ENCODE results near the gene MYOM3.
A peak's percentile ranks its signal among the peaks of the same experiment; 100 is the strongest.

Gene MYOM3

DNA sequence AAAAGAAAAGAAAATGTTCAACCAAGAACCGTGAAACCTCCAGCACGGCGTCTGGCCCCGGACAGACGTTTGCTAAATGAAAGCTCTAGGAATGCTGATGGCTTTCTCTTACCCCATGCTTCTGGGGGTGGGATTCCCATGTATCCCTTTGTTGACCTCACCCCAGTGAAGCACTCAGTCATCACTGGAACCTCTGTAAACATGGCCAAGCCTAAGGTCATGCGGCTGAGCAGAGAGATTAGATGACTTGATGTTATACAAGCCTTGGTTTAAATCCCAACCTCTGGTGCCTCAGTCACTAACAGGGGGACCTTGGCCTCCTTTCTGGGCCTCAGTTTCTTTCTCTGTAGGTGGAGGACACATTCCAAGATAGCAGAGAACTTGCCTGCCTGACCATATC is 2.8 kb upstream of the MYOM3 start:
- DNase-seq (ENCODE audit: low spot score) = no peak

GRCh38 chr1:24113641-24114033 is 1.7 kb upstream of the MYOM3 start:
- no peak for DNase-seq (ENCODE audit: low spot score)

GRCh38 chr1:24111262-24111995 is 506 bp downstream of the MYOM3 start:
- DNase-seq (ENCODE audit: low spot score) = no peak

DNA sequence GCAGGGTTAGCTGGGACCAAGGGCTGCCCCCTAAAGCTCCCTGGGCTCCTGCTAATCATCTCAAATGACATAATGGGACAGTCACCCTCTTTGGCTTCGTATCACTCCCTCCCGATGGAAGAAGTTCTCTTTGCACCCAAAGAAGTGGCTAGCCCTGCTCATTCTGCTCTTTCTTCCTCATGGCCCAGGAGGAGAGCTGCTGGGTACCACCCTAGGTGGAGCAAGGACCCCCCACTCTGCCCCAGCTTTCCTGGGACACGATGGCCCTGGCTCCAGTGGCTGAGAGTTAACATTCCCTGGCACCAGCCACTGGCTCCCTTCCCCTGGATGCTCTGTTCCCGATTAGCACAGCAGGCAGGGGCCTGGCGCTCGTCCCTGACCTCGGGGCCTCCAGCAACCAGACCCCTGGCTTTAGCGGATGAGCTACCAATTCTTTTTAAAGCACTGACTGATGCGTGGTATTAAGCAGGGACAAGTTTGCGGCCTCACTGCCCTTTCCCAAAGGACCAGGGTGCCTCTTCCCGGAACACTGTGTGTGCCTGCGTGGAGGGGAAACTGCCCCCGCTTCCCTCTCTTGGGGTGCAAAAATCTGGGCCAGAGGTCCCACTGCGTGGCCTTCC is 1.2 kb downstream of the MYOM3 start:
- DNase-seq (ENCODE audit: low spot score) = no peak

GRCh38 chr1:24109686-24110475 is 2.1 kb downstream of the MYOM3 start:
- no peak for DNase-seq (ENCODE audit: low spot score)

DNA sequence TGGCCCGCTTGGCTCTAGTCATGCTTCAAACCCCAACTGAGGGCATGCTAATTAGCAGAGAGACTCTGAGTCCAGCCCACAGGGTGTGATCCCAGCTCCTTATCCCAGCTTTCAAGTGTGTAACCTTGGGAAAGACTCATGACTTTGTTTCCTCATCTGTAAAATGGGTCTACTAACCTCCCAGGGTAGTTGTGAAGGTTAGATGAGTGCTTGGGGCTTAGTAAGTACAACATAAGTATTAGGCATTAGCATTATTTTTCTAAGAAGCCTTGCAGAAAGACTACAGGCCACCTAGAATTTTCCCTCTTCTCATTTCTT is 2.8 kb downstream of the MYOM3 start:
- no peak for DNase-seq (ENCODE audit: low spot score)

DNA sequence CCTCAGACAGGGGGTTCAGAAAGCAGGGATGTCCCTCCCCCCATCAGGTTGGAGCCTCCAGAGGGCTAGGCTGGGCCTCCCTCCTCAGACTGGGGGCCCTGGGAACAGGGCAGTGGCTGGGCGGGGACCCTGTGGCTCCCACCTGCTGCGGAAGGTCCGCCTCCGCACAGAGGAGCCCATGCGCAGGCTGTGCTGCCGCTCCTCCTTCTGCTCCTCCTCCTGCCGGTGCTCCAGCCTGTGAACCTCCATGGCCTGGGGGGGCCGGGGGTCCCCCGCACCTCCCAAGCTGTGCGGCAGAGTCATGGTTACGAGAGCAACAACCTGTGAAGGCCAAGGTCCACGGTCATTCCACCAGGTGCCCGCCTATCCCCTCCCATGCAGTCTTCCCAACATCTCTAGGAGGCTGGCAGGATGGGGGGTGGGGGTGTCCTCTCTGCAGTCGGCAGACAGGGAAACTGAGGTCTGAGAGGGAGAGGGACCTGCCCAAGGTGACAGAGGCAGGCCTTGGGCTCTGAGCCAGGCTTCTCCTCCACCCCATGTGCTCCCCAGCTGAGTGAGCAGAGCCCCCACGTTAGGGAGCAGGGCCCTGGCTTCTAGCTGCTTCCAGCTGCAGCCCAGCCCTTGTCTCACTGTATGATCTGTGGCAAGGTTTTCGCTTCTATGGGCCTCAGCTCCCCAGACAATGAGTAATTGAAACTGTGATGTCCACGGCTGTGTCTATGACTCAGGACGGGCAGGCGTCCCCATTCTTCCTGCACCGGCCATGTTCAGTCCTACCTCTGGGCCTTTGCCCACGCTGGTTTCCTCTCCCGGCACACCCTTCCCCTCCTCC is 3.4 kb downstream of the MYOM3 start:
- peak; percentile 14 for DNase-seq (ENCODE audit: low spot score)

DNA sequence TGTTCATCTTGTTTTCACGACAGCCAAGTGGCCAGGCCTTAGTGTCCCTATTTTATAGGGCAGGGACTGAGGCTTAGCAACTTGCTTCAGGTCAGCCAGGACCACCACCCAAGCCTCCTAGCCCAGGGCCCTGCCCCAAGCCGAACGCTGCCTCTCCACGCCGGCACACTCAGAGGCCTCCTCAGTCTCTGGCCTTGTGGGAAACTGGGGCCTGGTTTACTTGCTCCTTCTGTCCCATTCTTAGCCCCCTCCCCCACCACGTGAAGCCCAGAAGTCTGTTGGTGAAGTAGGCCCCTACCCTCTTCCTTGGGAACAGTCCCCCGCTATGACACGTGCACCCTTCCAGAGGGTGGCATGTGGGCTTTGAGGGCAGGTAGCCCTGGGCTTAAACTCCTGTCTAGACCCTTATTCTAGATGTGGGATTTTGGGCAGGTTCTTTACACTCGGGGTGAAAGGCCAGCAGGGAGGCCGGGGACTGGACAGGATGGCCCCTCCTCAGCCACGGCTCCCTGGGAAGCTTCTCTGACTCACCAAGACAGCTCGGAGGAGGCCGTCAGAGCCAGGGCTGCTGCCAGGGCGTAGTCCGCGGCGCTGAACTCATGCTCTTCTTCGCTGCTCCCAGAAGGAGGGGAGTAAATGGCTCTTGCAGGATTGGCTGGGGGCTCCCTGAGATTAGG is 4.3 kb downstream of the MYOM3 start:
- DNase-seq (ENCODE audit: low spot score) = no peak

DNA sequence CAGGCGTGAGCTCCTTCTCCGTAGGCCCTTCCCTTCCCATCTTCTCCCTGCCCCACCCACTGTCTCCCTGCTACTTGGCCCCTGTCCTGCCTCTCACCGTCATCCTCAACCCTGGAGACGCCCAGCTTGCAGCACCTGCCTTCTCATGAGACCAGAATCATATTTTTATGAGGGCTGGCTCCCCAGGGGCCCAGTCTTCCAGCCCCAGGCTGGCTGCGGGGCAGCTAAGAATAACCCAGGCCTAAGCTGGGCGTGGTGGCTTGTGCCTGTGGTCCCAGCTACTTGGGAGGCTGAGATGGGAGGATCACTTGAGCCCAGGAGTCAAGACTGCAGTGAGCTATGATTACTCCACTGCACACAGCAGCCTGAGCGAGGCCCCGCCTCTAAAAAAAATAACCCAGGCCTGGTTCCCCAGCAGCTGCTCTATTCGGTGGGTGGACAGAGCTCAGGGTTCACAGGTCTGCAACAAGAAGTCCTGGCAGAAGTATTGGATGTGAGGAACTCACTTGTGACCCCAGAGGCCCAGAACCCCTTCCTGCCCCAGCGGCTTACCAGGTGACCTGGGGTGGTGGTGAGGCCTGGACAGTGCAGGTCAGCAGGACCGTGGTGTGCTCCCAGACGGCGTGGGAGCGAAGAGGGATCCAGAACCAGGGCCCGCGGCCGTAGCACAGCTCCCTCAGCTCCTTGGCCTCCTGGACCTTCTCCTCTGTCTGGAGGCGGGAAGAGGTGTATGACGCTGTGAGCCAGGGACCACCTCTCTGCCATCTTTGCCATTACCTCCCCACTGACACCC is 6.4 kb downstream of the MYOM3 start:
- no peak for DNase-seq (ENCODE audit: low spot score)

DNA sequence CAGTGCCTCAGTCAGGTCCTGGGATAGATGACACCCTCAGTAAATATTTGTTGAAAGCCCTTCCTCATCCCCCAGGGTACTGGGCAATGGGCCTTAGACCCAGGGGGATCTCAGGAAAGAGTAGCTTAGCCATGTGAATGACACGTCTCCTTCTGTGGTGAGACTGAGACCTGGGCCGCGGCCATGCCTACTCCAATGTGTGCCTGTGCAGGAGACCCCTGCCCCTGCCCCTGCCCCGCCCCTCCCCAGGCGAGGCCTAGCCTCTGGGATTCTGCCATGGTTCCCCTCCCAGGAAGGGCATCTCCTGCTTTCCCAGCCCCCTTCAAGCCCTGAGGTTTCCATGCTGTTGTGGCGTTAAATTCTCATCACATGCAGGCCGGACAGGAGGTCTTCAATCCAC is 7.1 kb downstream of the MYOM3 start:
- DNase-seq (ENCODE audit: low spot score) = no peak

DNA sequence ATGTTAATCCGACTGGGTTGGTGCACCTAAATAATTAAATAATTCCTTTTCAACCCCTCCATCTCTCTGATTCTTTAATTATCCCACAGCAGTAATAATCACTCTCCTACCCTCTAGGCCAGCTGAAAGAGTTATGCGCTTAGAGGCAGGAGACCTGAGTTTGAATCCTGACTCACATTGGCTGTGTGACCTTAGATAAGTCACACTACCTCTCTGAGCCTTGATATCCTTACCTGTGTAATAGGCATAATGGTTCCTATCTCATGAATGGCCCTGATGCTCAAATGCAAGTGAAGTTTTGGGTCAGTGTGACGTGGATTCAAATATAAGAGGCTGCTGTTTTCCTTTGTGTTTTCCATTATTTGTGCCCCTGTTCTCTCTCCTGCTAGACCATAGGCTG is 8.1 kb downstream of the MYOM3 start:
- no peak for DNase-seq (ENCODE audit: low spot score)

DNA sequence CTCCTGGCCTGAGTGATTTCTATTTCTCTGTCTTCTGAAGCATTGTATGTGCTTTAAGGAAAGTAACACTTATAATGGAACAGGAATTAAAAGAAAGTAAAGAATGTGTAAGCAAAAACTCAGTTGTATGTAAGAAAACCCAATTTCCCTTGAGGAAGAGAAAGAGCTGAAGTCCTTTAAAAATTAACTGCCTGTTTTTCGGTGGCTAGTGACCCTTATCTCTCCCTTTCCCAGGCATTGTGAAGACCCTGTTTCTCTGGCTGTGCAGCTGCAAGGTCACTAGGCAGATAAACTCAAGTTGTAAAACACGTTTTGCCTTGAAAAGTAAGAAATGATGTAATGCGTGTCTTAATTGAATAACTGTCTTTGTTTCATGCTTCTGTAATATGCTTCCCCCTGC is 8.5 kb downstream of the MYOM3 start:
- DNase-seq (ENCODE audit: low spot score) = no peak

DNA sequence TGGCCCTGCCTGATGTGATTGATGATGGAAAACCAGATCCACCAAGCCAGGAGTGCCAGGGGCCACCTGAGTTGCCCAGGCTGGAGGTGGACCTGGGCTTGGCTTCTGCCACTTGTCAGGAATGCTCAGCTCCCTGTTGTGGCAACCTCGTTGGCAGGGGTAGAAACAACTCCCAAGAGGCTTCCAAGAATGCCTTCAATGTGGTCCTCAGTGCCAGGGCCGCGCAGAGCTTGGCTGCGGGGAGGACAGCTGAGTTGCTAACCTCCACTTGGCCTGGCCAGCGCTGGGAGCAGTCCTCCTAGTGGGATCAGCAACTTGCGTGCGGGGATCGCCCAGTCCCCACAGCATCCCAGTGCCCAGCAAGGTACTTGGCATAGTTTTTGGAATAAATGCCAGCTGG is 9.0 kb downstream of the MYOM3 start:
- no peak for DNase-seq (ENCODE audit: low spot score)

DNA sequence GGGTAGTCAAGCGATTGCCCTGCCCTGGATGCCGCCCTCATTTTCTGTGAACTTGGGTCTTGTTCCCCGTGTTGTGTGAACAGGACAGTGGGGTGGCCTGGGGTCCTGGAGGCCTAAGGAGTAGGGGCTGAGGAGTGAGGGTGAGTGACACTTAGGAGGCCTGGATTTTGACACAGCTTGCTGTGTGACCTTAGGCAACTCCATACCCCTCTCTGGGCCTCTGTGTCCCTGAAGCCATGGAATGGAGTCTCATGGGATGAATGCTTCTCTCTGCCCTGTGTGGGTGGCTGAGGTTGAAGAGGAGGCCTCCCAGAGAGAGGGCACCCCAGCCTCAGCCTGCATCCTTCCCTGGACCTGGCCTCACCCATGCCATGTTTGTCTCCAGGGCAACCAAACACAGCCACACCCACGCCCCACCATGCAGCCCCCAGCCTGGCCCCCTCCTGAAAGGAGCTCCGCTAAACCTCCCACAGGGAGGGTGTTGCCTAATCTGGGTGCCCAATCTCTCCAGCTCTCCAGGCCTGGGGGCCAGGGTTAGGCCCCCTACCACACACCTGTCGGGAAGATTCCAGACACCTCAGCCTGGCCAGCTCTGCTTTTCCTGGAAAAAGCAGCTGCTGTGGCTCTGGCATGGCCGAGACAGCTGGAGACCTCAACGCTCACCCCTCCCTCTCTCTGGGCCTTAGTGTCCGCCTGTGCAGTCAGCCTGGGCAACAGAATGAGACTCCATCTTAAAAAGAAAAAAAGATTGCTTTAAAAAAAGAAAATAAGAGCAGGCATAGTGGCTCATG is 9.9 kb downstream of the MYOM3 start:
- DNase-seq (ENCODE audit: low spot score) = no peak

DNA sequence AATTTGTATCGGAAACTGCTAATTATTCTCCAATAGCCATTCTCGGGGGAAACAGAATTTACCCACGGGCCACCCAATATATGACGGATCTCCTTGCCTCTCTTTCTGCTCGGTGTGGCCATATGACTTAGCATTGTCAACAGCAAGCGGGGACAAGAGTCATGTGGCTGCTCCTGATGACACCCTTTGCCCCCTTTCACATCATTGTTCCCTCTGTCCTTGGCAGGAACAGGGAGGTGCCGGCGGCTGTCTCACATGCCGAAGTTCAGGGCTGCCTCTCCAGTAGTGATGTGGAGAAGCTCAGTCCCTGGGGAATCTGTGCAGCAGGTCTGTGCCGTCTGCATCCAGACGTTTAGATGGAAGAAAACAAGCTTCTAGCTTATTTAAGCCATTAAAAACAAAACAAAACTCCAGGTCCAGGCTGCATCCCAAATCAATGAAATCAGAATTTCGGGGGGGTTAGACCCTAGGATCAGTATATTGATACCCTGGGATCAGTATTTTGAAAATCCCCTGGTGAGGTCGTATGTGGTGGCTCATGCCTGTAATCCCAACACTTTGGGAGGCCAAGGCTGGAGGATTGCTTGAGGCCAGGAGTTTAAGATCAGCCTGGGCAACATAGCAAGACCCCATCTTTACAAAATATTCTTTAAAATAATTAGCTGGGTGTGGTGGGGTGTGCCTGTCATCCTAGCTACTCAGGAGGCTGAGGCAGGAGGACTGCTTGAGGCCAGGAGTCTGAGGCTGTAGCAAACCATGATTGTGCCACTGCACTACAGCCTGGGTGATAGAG is 10.8 kb downstream of the MYOM3 start:
- no peak for DNase-seq (ENCODE audit: low spot score)

DNA sequence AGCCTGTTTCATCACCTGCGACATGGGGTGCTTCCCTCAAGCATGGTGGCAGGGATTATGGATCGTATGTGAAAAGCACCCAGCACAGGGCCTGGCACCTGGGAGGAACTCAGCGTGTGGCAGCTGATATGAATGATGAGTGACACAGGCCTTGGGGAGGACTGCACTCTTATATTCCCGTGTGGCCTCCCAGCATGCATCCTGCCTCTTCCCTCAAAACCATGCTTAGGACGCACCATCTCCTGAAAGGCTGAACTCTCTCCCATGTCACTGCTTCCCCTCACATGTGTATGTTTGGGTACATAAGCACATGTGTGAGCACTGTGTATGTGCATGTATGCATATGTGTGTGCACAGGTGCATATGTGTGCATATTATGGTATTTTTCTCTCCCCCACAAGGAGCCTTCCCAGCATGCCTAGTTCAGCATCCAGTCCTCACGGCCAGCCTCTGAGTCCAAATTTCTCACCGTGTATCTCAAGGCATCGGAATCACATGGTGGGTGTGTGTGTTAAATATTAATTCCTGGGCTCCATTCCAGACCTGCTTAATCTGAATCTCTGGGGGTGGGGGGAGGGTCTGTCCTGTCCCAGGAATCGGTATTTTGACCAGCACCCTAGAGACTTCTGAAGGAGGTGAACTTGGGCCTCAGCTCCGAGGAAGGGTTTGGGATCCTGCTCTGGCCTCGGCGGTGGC is 12.8 kb downstream of the MYOM3 start:
- DNase-seq (ENCODE audit: low spot score) = no peak

DNA sequence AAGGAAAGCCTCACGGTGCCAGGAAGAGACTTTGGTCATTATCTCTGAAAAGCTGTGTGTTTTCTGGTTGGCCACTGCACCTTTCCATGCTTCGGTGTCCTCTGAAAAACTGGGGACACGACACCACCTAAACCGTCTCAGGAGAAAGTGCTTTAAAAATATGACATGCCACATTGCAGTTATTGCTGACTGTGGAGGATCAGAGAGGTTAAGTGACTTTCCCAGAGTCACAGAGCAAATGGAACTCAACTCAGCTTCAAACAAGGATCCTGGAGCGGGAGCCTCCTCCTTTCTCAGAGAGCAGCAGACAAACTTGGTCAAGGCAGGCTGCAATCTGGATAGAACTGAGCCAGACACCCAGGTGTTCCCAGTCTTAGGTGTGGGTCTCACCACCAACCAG is 13.8 kb downstream of the MYOM3 start:
- DNase-seq (ENCODE audit: low spot score) = no peak

DNA sequence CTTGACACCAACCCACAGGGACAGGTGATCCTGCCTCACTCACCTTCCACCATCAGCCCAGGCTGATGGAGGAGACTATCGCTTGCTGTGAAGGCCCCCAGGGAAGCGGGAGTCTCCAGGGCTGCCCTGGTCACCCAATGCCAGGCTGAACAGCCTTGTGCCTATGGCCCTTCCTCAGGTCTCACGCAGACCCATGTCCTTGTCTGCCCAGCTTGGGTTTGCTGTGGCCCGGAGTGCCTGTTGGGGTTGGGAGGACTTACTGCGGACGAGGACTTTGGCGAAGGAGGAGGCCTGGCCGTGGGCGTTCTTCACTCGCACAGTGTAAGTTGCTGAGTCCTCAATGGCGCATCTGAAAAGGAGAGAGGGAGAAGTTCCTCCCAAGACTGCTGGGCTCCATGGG is 14.3 kb downstream of the MYOM3 start:
- no peak for DNase-seq (ENCODE audit: low spot score)

- no peak for DNase-seq (ENCODE audit: low spot score)
Measured at GRCh38 chr1:24096739-24097103, 15.2 kb downstream of the MYOM3 start.
